ENCODE measurements around the gene ZBTB40. TPM values are rescaled to one million over a fixed set of nuclear protein-coding genes. Genes with fewer than 3 reads are reported as not detected.

ZBTB40 gene
- total RNA-seq, 1 experiment from 2014 or later: 16.3 TPM

- Histone ChIP-seq H3K79me1 (ENCODE audit: insufficient read depth, low read depth, low read length, poor library complexity, severe bottlenecking) (no peaks in the 10 kb centered on the region), H3K23ac (ENCODE audit: insufficient read length, low read depth, low read length) (no peak overlapping the region), H3T11ph (ENCODE audit: low read length) (no peak overlapping the region), H3K9me3 (ENCODE audit: control insufficient read depth, low read depth, low read length) (no peaks in the 10 kb centered on the region), H2BK5ac (ENCODE audit: insufficient read length, low read length) (no peak overlapping the region), H3K4ac (ENCODE audit: low read depth, low read length) (no peak overlapping the region), H2AFZ (ENCODE audit: low read length) (no peak overlapping the region), H4K20me1 (ENCODE audit: control insufficient read depth, insufficient read depth, insufficient read length) (no peaks in the 10 kb centered on the region), H3K18ac (ENCODE audit: insufficient read length, low read depth, low read length) (no peak overlapping the region), H3K27me3 (ENCODE audit: insufficient read depth, low read length) (no peaks in the 10 kb centered on the region), H3K14ac (ENCODE audit: insufficient read depth, low read length) (no peak overlapping the region), H4K8ac (replicated peaks; ENCODE audit: insufficient read length, low read depth, low read length) (no peak overlapping the region), H3K79me2 (ENCODE audit: insufficient read depth, low read length) (no peaks in the 10 kb centered on the region), H2BK20ac (ENCODE audit: low read depth, low read length, poor library complexity, severe bottlenecking) (no peak overlapping the region), H3K56ac (ENCODE audit: insufficient read length, low read depth, low read length) (no peak overlapping the region), H2AK5ac (ENCODE audit: insufficient read length, low read length) (no peak overlapping the region), H4K5ac (ENCODE audit: insufficient read length, low read depth, low read length) (no peak overlapping the region), H3K9ac (ENCODE audit: extremely low read depth, insufficient read length, low read length) (no peak overlapping the region), H3K27ac (ENCODE audit: insufficient read length, low read depth, low read length) (no peak overlapping the region), H2BK120ac (ENCODE audit: low read depth, low read length, poor library complexity, severe bottlenecking) (no peak overlapping the region), H4K91ac (ENCODE audit: insufficient read length, low read depth, low read length) (no peak overlapping the region), H3K4me2 (ENCODE audit: insufficient read depth, insufficient read length, low read length) (no peak overlapping the region), H2BK15ac (ENCODE audit: low read depth, low read length) (no peak overlapping the region), H3K4me1 (ENCODE audit: insufficient read depth, low read length) (no peaks in the 10 kb centered on the region), H3K23me2 (ENCODE audit: insufficient read length, low read depth, low read length, poor library complexity, severe bottlenecking) (no peaks in the 10 kb centered on the region), H2BK12ac (ENCODE audit: insufficient read length, low read depth, low read length) (no peak overlapping the region)
- H3K27ac Mint-ChIP-seq: no peak overlapping the region
- no peak for TF ChIP-seq CTCF (conservative IDR thresholded peaks at IDR 0.05)
- no peak overlapping the region for H3K4me3 Mint-ChIP-seq
- WGBS (ENCODE audit: extremely low coverage, insufficient read length, low lambda C conversion rate): no CpG with 5 or more reads among the region's 12 CpGs
- H3K4me1 Mint-ChIP-seq: peaks cover 4% of the 10 kb centered on the region in 2 experiments; a peak in 3 of 4 replicates
- no peaks in the 10 kb centered on the region for H3K9me3 Mint-ChIP-seq
- peaks cover 1% of the 10 kb centered on the region; the same call in 1 of the 2 replicates for H3K27me3 Mint-ChIP-seq (ENCODE audit: low read depth)
- no peak for DNase-seq
- H3K36me3 Mint-ChIP-seq (ENCODE audit: insufficient read depth in 1 of 3, low read depth in 3 of 3): no peaks in the 10 kb centered on the region
Measured at GRCh38 chr1:22402356-22403053, 49.1 kb upstream of the ZBTB40 start.
